ENCODE measurements around the gene SNHG17. TPM values are rescaled to one million over a fixed set of nuclear protein-coding genes. Genes with fewer than 3 reads are reported as not detected.
"Not testable (repeated sequence)": the region's sequence is repeated elsewhere in the genome, so short reads cannot be mapped to it uniquely, and the experiment has no call there.

Gene SNHG17
- total and polyA plus RNA-seq, 8 donors: 12.1 to 56.7 (median 30.1) TPM

- Histone ChIP-seq H3K4me1 (peaks cover 19 to 23% of the 10 kb centered on the region in 2 donors), H3K4me3 (peak within 1 kb of the TSS; percentile 87 to 89), H3K9me3 (no peaks in the 10 kb centered on the region), H3K36me3 (no peaks in the 10 kb centered on the region), H3K27ac (peak within 1 kb of the TSS; percentile 84 to 91), H3K27me3 (no peaks in the 10 kb centered on the region)
- TF ChIP-seq CTCF (IDR thresholded peaks at IDR 0.05): peak in 1 of 2 donors; percentile 23
- intact Hi-C loops (cut with DNase I): no loop called here
- DNase-seq (peak; percentile 99 to 100 (median 100)), ATAC-seq (peak; percentile 97)
These were observed 37.6 kb upstream of the SNHG17 start, which contains the start of gene RALGAPB for GRCh38 chr20:38472513-38473366. TSS of gene RALGAPB (plus strand) at chr20:38472843. CDS start at chr20:38488433, 15,590 bp downstream.

- peak overlapping the region; percentile 87 to 89 for H3K4me3 ChIP-seq
- no peaks in the 10 kb centered on the region for H3K9me3 ChIP-seq
- H3K27me3 ChIP-seq: no peaks in the 10 kb centered on the region
- no peaks in the 10 kb centered on the region for H3K36me3 ChIP-seq
- peaks cover 19 to 23% of the 10 kb centered on the region in 2 donors for H3K4me1 ChIP-seq
- peak; percentile 15 for ATAC-seq
- DNase-seq: no peak
- H3K27ac ChIP-seq: peak overlapping the region; percentile 84 to 91
- no peak for TF ChIP-seq CTCF (IDR thresholded peaks at IDR 0.05)
- intact Hi-C loops (cut with DNase I): no loop called here
These were observed 36.9 kb upstream of the SNHG17 start for GRCh38 chr20:38471987-38472512.

GRCh38 chr20:38471245-38471644 lies 36.1 kb upstream of the SNHG17 start:
- H3K36me3 ChIP-seq: no peaks in the 10 kb centered on the region
- TF ChIP-seq CTCF (IDR thresholded peaks at IDR 0.05): no peak
- no peaks in the 10 kb centered on the region for H3K9me3 ChIP-seq
- no peak overlapping the region for H3K4me3 ChIP-seq
- H3K27me3 ChIP-seq: no peaks in the 10 kb centered on the region
- DNase-seq: no peak
- ATAC-seq: no peak
- peaks cover 19 to 23% of the 10 kb centered on the region in 2 donors for H3K4me1 ChIP-seq
- intact Hi-C loops (cut with DNase I): no loop called here
- H3K27ac ChIP-seq: peak overlapping the region in 1 of 2 donors; percentile 91

GRCh38 chr20:38466983-38467382 lies 31.9 kb upstream of the SNHG17 start:
- intact Hi-C loops (cut with DNase I): no loop called here
- no peaks in the 10 kb centered on the region for H3K27me3 ChIP-seq
- DNase-seq: no peak
- H3K9me3 ChIP-seq: no peaks in the 10 kb centered on the region
- TF ChIP-seq CTCF (IDR thresholded peaks at IDR 0.05): no peak
- no peak overlapping the region for H3K27ac ChIP-seq
- no peak overlapping the region for H3K4me3 ChIP-seq
- ATAC-seq: no peak
- peaks cover 0 to 5% of the 10 kb centered on the region in 2 donors for H3K4me1 ChIP-seq
- no peaks in the 10 kb centered on the region for H3K36me3 ChIP-seq

GRCh38 chr20:38466171-38466570 lies 31.0 kb upstream of the SNHG17 start:
- DNase-seq (no peak), ATAC-seq (no peak)
- TF ChIP-seq CTCF (IDR thresholded peaks at IDR 0.05): no peak
- H3K4me3 ChIP-seq: no peak overlapping the region
- H3K27me3 ChIP-seq: no peaks in the 10 kb centered on the region
- no peaks in the 10 kb centered on the region for H3K9me3 ChIP-seq
- no peak overlapping the region for H3K27ac ChIP-seq
- H3K4me1 ChIP-seq: no peaks in the 10 kb centered on the region
- intact Hi-C loops (cut with DNase I): no loop called here
- H3K36me3 ChIP-seq: no peaks in the 10 kb centered on the region

GRCh38 chr20:38461569-38461968 lies 26.4 kb upstream of the SNHG17 start:
- ATAC-seq; H3K9me3 ChIP-seq; H3K4me3 ChIP-seq; H3K27ac ChIP-seq; intact Hi-C loops (cut with DNase I); H3K27me3 ChIP-seq; H3K4me1 ChIP-seq; H3K36me3 ChIP-seq; DNase-seq: not testable (repeated sequence)

GRCh38 chr20:38461167-38461566 lies 26.0 kb upstream of the SNHG17 start:
- H3K9me3 ChIP-seq; H3K4me3 ChIP-seq; H3K27ac ChIP-seq; DNase-seq; H3K36me3 ChIP-seq; intact Hi-C loops (cut with DNase I); H3K27me3 ChIP-seq; H3K4me1 ChIP-seq; ATAC-seq: not testable (repeated sequence)

- H3K4me3 ChIP-seq; DNase-seq; H3K36me3 ChIP-seq; H3K4me1 ChIP-seq; H3K27me3 ChIP-seq; intact Hi-C loops (cut with DNase I); H3K9me3 ChIP-seq: not testable (repeated sequence)
- peak overlapping the region; percentile 48 to 50 for H3K27ac ChIP-seq
- peak; percentile 81 for ATAC-seq
These were observed 25.5 kb upstream of the SNHG17 start for GRCh38 chr20:38460631-38461030.
